WTC11 (cell line): ENCODE data around the gene ALDH3B1.
"Not testable (repeated sequence)": the region's sequence is repeated elsewhere in the genome, so short reads cannot be mapped to it uniquely, and the experiment has no call there.

Experiments
- ESRRA ChIP-seq: sonication (generic); formaldehyde crosslinking; IDR thresholded peaks from 2 replicates; pipeline ENCODE4 v1.8.1; 2022; ENCODE audit warnings: mild to moderate bottlenecking, missing genetic modification reagents, borderline replicate concordance
- NR1H2 ChIP-seq: sonication (generic); formaldehyde crosslinking; IDR thresholded peaks from 2 replicates; pipeline ENCODE4 v1.9.0; 2021; ENCODE audit warnings: mild to moderate bottlenecking, moderate library complexity, missing genetic modification reagents
- TF ChIP-seq, protein P1 (sequence below): fragments of 200-600 bp; IDR thresholded peaks from 2 replicates; pipeline ENCODE4 v1.8.0; 2022; ENCODE audit warnings: antibody characterized with exemption

DNA sequence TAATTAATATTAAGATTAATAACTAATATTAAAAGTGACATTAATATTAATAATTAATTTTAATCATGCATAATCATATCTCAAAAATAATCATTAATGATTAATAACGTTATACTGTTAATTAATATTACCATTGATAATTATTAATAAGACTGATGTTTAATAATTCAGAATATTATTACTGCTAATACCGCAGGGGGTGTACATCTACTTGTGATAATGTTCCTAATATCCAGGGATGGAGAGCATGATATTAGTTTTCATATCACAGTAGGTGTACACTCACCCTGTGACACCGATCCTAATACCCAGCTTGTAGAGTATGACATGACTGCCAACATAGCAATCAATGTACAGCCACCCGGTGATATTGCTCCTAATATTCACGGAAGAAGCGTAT is 24.8 kb upstream of the ALDH3B1 start:
- TF ChIP-seq NR1H2, ESRRA: not testable (repeated sequence)
- TF ChIP-seq, protein P1, sequence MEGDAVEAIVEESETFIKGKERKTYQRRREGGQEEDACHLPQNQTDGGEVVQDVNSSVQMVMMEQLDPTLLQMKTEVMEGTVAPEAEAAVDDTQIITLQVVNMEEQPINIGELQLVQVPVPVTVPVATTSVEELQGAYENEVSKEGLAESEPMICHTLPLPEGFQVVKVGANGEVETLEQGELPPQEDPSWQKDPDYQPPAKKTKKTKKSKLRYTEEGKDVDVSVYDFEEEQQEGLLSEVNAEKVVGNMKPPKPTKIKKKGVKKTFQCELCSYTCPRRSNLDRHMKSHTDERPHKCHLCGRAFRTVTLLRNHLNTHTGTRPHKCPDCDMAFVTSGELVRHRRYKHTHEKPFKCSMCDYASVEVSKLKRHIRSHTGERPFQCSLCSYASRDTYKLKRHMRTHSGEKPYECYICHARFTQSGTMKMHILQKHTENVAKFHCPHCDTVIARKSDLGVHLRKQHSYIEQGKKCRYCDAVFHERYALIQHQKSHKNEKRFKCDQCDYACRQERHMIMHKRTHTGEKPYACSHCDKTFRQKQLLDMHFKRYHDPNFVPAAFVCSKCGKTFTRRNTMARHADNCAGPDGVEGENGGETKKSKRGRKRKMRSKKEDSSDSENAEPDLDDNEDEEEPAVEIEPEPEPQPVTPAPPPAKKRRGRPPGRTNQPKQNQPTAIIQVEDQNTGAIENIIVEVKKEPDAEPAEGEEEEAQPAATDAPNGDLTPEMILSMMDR: not testable (repeated sequence)
